Non-pigmented ciliary epithelial cell (primary cell): ENCODE results near the gene GJB4.
"Not testable (repeated sequence)": the region's sequence is repeated elsewhere in the genome, so short reads cannot be mapped to it uniquely, and the experiment has no call there.

Source experiments
- DNase-seq: peaks from one replicate; pipeline ENCODE4 v3.0.0-alpha.2; 2010; ENCODE audit warnings: low read depth

The GJB4 gene

DNA sequence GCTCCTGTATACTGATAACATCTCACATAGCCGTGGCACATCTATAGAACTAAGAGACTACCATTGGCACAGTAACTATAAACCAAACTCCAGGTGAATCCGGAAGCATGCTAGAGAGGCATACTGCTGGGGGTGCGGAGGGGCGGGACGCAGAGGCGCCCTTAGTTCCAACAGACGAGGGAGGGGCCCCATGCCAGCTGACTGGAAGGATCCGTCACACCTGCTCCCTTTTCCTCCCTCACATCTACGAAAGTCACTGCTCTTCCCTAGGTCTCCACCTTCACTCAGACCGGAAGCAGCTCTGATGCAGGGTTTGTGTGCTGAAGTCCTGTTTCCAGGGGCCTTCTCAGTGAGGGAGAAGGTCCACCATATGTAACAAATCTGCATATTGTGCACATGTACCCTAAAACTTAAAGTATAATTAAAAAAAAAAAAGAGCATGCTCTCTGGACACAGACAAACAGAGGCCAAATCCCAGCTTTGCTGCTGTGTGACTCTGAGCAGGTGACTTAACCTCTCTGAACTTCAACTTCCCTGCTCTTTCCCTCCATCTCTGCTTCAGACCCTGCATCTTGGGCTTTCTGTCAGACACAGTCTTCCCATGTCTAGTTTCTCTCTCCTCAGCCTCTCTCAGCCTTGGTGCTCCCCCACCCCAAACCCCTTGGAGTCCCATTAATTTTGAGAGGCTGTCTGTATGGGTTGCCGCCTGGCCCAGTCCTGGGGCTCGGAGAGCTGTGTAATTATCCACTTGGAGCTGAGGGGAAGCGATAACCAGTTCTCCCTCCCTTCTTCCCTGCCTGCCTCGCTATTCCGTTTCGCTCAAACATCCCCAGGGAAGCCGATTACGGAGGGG, 12.5 kb upstream of the GJB4 start:
- DNase-seq: no peak

DNA sequence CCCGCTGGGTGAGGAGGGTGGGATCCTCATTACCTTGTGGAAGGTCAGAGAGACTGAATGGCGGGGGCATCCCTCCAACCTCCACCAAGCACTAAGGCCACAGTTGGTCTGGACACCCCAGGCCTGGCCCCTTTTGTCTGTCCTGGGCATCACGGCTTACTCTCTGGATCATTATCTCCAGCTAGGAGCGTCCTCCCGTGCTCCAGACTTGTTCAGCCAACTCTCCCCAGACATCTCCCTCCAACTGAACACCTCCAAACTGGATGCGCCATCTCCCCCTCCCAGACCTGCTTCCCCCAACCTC, 11.9 kb upstream of the GJB4 start:
- no peak for DNase-seq

DNA sequence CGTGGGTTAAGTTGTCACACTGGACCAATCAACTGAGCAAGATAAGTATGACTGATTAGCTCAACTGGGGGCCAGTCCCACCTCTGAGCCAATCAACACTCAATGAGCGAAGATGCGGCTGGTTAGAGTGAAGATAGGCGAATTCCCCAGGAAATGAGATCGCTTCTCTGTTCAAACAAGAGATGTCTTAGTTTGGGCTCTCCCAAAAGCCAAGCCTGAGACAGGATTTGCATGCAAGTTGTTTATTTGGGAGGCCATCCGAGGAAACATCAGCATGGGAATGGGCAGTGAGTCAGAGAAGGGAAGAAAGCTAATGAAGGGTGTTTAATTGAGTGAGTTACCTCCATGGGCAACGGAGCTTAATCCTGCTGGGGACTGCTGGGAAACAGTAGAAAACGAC, 9.5 kb upstream of the GJB4 start:
- DNase-seq: no peak

GRCh38 chr1:34750610-34751009, 8.9 kb upstream of the GJB4 start:
- DNase-seq: no peak

DNA sequence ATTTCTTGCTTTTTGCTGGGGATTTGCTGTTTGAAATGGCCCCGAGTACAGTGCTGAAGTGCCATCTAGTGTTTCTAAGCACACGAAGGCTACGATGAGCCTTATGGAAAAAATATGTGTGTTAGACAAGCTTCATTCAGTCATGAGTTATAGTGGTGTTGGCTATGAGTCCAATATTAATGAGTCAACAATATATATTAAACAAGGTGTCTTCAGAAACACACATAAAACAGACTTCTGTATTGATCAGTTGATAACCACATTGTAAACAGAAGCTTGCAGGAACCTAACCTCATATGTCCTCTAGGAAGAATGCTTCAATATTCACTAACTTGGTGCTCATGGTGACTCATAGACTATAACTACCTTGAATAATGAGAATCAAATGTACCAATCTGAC, 6.4 kb upstream of the GJB4 start:
- no peak for DNase-seq

GRCh38 chr1:34754964-34755637, 4.4 kb upstream of the GJB4 start, which contains the start of gene GJB5:
Gene GJB5 (plus strand): TSS chr1:34755047. CDS start chr1:34757331, 2,284 bp downstream.
- DNase-seq: no peak

GRCh38 chr1:34755961-34756360, 3.6 kb upstream of the GJB4 start:
- no peak for DNase-seq

DNA sequence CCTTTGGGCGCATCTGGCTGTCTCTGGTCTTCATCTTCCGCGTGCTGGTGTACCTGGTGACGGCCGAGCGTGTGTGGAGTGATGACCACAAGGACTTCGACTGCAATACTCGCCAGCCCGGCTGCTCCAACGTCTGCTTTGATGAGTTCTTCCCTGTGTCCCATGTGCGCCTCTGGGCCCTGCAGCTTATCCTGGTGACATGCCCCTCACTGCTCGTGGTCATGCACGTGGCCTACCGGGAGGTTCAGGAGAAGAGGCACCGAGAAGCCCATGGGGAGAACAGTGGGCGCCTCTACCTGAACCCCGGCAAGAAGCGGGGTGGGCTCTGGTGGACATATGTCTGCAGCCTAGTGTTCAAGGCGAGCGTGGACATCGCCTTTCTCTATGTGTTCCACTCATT, 2.2 kb upstream of the GJB4 start:
- DNase-seq: no peak

GRCh38 chr1:34758751-34759150, 789 bp upstream of the GJB4 start:
- DNase-seq: no peak

DNA sequence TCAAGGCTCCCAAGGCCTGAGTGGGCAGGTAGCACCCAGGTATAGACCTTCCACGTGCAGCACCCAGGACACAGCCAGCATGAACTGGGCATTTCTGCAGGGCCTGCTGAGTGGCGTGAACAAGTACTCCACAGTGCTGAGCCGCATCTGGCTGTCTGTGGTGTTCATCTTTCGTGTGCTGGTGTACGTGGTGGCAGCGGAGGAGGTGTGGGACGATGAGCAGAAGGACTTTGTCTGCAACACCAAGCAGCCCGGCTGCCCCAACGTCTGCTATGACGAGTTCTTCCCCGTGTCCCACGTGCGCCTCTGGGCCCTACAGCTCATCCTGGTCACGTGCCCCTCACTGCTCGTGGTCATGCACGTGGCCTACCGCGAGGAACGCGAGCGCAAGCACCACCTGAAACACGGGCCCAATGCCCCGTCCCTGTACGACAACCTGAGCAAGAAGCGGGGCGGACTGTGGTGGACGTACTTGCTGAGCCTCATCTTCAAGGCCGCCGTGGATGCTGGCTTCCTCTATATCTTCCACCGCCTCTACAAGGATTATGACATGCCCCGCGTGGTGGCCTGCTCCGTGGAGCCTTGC, 1.7 kb downstream of the GJB4 start:
- no peak for DNase-seq

DNA sequence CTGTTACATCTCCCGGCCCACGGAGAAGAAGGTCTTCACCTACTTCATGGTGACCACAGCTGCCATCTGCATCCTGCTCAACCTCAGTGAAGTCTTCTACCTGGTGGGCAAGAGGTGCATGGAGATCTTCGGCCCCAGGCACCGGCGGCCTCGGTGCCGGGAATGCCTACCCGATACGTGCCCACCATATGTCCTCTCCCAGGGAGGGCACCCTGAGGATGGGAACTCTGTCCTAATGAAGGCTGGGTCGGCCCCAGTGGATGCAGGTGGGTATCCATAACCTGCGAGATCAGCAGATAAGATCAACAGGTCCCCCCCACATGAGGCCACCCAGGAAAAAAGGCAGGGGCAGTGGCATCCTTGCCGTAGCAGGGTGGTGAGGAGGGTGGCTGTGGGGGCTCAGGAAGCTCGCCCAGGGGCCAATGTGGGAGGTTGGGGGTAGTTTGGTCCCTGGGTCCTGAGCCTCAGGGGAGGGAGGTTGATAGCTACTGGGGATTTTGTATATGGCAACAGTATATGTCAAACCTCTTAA, 2.3 kb downstream of the GJB4 start:
- no peak for DNase-seq

DNA sequence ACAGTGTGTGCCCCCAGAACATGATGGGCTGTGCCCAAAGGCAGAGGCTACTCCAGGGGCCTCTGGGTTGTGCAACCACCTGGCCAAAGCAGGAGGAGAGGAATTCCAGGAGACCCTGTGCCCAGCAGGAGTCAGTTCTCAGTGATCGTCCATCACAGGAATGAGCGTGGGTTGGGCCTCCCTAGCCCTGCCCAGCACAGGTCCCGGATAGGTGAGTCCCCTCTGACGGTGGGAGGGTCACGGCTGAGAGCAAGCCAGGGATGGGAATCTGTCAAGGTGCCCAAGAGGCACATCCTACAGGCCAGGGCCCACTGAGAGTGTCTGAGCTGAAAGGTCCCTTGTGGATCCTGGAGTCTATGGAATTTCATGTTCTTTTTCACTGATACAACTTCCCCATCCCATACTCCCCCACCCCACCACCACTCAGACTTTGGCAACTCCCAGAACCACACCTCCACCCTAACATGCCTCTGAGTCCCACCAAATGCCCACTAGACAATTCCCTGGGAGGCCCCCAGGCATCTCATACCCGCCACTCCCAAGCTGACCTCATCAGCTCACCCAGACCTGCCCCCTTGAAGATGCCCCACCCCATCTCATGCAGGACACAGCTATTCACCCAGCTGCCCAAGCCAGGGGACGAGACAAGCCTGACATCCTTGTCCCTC, 3.1 kb downstream of the GJB4 start:
- no peak for DNase-seq

DNA sequence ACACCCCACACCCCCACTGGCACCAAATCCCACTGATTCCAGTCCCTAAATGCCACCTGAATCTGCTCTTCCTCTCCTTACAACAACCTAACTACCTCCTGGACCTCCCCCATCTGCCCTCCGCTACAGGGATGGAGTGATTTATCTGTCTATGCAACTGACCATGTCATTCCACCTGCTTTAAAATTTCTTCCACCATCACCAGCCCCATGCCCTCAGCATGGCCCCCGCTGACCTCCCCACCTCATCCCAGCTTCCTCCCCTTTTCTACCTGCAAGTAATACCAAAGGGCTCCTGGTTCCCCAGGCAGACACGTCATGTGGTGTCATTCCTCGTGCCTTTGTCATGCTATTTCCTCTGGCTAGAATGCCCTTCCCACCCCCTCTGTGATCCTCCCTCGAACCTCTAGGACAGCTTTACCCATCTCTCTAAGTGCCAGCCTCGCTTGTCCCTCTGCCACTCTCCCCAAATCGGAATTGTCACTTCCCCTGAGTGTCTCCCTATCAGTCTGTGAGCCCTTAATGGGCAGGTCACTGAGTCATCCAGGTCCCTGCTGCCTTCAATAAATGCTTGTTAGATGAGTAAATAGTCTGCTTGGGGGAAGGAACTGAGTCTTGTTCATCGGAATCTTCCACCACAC, 3.7 kb downstream of the GJB4 start:
- no peak for DNase-seq

- DNase-seq: no peak
Observed at GRCh38 chr1:34768856-34769255, 9.3 kb downstream of the GJB4 start.

- DNase-seq: no peak
Observed at GRCh38 chr1:34770891-34771504, 11.5 kb downstream of the GJB4 start.

DNA sequence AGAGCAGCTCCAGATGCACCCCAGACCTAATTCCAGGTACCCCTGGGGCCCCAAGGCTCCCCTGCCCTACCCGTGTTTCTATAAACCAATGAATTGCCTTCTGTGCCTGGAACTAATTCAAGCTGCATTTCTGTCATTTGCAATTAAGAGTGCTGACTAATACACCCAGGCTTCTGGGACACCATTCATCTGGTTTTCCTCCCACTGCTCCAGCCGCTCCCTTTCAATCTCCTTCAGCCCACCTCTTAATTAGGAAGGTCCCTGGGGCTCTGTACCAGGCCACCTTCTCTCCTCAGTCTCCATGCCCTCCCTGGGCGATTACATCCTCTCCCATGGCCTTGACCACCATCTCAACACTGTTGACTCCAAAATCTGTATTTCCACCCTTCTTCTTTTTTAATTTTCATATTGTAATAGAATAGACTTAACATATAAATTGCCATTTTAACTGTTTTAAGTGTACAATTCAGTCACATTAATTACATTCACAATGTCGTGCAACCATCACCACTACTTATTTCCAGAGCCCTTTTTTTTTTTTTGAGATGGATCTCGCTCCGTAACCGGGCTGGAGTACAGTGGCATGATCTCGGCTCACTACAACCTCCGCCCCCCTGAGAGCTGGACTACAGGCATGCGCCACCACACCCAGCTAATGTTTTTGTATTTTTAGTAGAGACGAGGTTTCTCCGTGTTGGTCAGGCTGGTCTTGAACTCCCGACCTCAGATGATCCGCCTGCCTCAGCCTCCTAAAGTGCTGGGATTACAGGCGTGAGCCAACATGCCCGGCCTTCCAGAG, 12.2 kb downstream of the GJB4 start:
- DNase-seq: no peak

DNA sequence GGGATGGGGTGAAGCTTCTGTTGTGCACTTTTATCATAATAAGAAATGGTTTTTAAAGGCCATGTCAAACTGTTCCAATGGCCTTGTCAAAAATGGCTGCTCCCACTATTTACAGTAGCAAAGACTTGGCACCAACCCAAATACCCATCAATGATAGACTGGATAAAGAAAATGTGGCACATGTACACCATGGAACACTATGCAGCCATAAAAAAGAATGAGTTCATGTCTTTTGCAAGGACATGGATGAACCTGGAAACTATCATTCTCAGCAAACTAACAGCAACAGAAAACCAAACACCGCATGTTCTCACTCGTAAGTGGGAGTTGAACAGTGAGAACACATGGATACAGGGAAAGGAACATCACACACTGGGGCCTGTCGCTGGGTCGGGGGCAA, 13.6 kb downstream of the GJB4 start:
- not testable (repeated sequence) for DNase-seq

DNA sequence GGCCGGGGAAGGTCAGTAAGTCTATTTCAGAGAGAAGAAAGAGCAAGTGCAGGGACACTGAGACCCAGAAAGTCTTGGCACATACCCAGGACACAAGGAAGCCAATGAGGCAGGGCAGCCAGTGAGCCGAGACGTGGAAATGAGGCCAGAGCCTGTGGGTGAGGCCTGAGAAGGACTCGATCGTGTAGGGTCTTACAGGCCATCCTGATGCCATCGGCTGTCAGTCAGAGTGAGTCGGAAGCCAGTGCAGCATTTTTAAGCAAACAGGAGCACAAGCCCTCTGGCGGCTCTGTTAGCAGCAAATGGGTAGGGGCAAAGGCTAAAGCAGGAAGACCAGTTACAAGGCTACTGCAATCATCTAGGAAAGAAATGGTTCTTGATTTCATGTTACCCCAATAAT, 15.4 kb downstream of the GJB4 start:
- DNase-seq: no peak

GRCh38 chr1:34776911-34777310, 17.4 kb downstream of the GJB4 start:
- no peak for DNase-seq

DNA sequence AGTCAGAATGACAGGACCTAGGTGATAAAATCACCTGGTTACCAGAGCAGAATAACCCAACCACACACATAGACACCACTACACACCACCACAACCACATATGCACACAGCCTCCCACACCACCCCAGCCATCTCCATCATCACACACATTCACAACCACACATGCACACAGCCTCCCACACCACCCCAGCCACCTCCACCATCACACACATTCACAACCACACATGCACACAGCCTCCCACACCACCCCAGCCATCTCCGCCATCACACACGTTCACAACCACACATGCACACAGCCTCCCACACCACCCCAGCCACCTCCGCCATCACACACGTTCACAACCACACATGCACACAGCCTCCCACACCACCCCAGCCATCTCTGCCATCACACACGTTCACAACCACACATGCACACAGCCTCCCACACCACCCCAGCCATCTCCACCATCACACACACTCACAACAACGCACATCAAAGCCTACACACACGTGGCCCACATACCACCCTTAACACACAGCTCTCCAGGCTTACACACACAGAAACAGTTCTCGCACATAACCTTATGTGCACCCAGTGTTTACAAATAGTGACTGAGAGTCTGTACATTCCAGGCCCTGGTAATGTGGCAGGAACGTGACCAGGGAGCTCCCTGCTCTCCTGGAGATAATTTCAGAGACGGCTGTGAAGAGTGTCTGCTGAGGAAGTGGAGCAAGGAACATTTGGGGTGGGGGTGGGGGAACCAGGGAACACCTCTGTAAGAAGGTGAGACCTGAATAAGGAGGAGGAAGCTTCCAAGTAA, 18.2 kb downstream of the GJB4 start:
- DNase-seq: no peak
